HT-29 (cell line): Measurements from ENCODE around the gene NUDT13. TPM values are rescaled to one million over a fixed set of nuclear protein-coding genes. Genes with fewer than 3 reads are reported as not detected.
"Not testable (repeated sequence)": the region's sequence is repeated elsewhere in the genome, so short reads cannot be mapped to it uniquely, and the experiment has no call there.

Experiments
- DNase-seq: peaks from one replicate; pipeline ENCODE4 v3.0.0-alpha.2; 2015; ENCODE audit warnings: low spot score
- total RNA-seq: library from RNA; depleted of rRNA; stranded (reverse); fragments of >200 nt; shearing (Covaris generic); gene quantifications from 2 replicates; pipeline ENCODE4 v1.2.3, GENCODE V29; 2014

NUDT13 gene
- total RNA-seq, 1 experiment from 2014 or later, result 2.7 TPM

DNA sequence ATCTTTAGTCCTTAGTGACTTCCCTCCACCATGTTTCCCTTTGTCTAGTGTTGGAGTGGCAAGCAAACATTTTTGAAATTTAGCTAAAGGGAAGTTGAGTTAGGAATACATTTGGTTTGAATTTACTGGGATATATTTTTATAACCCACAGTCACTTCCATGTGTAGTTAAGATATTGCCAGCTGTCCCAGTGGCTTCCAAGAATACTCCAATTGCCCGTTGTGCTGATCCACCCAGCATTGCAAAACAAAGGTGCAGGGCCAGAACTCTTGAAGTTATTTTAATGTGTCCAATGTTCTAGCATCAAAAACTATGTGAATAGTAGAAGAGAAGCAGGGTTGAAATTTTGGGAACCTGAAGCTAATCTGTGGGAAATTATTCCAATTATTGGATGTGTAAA is 11.1 kb upstream of the NUDT13 start:
- DNase-seq, result no peak

- no peak for DNase-seq
Observed at GRCh38 chr10:73106301-73106700, 4.0 kb upstream of the NUDT13 start.

- not testable (repeated sequence) for DNase-seq
Observed at GRCh38 chr10:73109248-73109652, 1.0 kb upstream of the NUDT13 start.

- not testable (repeated sequence) for DNase-seq
Observed at GRCh38 chr10:73112032-73112431, 1.8 kb downstream of the NUDT13 start.

DNA sequence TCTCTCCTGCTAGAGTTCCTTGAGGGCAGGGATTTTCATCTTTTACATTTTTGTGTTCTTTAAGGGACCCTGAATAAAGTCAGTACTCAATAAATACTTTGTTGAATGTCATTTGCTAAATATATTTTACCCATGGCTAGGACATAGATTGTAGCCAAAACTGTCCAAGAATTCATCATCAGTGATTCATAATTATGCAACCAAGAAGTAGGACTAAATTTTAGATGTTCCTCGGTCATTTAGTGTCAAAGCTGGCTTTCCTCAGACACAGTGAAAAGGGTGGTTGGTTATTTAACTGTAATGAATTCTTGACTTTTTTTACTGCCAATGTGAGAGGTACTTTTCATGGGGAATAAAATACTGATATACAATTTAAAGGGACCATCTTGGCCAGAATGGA is 3.3 kb downstream of the NUDT13 start:
- no peak for DNase-seq

DNA sequence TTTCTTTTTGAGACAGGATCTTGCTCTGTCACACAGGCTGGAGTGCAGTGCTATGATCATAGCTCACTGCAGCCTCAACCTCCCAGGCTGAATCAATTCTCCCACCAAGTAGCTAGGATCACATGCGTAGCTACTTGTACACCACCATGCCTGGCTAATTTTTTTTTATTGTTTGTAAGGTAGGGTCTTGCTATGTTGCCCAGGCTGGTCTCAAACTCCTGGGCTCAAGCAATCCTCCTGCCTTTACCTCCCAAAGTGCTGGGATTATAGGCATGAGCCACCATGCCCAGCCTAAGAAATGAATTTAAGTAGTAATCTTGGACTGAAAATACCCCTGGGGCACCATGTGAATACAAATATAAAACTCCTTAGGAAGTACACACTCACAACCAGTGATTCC is 5.8 kb downstream of the NUDT13 start:
- no peak for DNase-seq

DNA sequence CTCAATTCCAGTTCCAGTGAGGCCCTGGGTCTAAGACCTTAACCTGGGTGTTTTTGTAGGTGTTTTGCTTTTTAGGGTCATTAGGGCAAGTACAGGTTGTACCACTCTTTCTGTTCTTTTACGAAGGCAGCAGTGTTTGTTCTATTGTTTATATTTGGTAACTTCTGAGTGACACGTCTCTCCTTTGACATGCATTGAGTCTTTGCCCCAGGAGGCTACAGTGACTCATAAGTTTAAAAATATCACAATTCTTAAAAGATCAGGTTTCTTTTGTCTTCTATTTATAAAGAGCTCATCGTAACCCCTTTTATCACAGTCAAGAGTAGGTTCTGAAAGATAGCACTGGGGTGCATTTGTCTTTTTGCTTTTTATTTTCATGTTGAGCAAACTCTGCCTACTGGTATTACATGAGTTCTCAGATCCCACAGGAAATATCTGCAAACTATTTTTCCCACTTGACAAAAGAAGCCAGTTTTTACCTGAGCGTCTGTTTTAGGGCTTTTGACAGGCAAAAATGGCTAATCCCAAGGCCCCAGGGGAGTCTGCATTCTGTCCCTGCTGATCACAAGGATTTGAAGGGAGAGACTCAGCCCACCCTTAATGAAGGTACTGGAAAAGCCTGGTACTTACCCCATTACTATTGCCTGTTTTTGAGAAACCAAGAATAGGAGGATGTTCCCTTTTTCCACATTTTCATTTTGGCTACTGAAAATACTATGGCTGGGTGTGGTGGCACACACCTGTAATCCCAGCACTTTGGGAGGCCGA is 7.9 kb downstream of the NUDT13 start:
- no peak for DNase-seq

DNA sequence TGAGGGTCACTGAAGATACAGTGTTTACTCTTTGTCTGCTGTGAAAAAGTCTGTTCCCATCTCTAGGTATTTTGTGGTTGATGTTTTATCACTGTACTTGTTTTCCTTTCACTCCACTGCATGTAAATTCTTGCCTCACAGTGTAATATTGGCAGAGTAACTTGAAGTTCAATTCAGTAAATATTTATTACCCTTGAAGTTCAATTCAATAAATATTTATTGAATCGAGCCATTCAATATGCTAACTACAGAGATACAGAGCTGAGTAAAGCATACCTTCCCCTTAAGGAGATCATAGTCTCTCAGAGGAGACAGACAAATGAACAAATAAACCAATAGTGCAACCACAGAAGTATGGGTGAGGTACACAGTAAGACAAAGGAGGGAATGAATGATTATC is 9.2 kb downstream of the NUDT13 start:
- DNase-seq, result no peak

- no peak for DNase-seq
Observed at GRCh38 chr10:73119952-73120351, 9.7 kb downstream of the NUDT13 start.

- DNase-seq, result no peak
Observed at GRCh38 chr10:73126343-73126742, 16.1 kb downstream of the NUDT13 start.

DNA sequence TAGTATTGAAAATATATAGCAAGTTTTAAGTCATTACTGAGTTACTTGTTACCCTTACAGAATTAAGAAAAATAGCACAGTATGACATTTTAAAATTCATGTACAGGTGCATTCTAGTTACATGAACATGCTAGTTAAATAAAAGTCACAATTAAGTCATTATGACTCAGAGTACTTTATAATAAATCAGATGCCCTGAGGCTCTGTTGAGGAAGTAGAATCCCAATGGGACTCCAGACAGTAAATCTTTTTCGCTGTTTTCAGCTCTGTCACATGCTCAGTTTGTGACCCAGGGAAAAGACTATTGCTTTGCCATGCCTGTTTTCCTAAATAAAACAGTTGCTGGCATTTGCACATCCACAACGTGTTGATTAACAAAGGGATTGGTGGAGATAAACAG is 21.0 kb downstream of the NUDT13 start:
- DNase-seq, result no peak

DNA sequence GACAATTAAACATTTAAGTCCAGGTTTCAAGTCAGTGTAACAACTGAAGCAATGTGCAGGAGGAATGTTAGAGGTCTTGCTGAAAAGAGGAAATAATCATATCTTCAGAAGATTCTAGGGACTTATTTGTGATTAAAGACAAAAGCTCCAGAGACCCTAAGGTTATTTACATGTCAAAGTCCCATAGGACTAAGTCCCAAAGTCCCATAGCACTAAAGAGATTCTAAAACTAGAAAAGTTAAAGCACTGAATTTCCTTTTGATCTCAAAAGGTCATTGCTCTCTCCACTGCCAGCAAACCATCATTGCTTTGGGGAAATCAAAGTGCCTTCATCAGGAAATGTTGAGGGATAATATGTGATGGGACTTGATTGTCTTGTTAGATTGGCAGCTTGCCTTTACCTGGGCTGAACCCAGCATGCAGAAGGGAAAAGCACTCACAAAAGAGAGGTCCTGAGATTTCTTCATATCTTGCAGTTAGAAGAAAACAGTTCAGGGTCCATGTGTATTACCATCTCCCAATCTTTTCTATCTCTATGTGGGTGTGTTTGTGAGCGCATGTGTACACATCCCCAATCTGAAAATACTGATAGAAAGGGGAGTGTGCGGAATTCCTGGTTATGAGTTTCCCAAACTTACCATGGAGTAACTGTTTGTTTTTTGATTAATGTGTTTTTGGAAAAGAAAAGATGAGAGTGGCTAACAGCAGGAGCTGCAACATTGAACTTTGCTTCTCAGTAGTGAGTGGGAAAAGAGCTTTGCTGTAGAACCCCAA is 21.8 kb downstream of the NUDT13 start:
- no peak for DNase-seq

GRCh38 chr10:73134727-73135126 is 24.5 kb downstream of the NUDT13 start:
- DNase-seq, result no peak

GRCh38 chr10:73136627-73137026 is 26.4 kb downstream of the NUDT13 start:
- no peak for DNase-seq

GRCh38 chr10:73139251-73139650 is 29.0 kb downstream of the NUDT13 start:
- no peak for DNase-seq

DNA sequence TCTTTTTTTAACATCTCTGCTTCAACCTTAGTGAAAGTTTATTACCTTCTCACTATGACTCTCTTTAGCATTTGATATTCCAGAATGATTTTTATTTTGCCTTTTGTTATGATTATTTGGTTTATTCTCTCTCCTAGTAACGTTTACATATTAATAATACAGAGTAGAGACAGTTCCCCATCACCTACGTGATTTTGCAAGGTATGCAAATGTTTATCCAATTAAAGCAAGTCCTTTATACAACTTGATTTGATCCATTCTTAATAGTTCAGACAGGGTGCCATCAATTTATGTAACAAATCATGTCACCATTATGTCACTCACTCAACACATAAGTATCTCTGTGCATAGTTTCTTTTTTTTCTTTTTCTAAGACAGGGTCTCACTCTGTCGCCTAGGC is 31.3 kb downstream of the NUDT13 start:
- no peak for DNase-seq

DNA sequence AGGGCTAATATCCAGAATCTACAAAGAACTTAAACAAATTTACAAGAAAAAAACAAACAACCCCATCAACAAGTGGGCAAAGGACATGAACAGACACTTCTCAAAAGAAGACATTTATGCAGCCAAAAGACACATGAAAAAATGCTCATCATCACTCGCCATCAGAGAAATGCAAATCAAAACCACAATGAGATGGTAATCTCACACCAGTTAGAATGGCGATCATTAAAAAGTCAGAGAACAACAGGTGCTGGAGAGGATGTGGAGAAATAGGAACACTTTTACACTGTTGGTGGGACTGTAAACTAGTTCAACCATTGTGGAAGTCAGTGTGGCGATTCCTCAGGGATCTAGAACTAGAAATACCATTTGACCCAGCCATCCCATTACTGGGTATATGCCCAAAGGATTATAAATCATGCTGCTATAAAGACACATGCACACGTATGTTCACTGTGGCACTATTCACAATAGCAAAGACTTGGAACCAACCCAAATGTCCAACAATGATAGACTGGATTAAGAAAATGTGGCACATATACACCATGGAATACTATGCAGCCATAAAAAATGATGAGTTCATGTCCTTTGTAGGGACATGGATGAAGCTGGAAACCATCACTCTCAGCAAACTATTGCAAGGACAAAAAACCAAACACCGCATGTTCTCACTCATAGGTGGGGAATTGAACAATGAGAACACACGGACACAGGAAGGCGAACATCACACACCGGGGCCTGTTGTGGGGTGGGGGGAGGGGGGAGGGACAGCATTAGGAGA is 40.6 kb downstream of the NUDT13 start:
- DNase-seq, result not testable (repeated sequence)

- DNase-seq, result no peak
Observed at GRCh38 chr10:73152009-73152408, 41.8 kb downstream of the NUDT13 start.

DNA sequence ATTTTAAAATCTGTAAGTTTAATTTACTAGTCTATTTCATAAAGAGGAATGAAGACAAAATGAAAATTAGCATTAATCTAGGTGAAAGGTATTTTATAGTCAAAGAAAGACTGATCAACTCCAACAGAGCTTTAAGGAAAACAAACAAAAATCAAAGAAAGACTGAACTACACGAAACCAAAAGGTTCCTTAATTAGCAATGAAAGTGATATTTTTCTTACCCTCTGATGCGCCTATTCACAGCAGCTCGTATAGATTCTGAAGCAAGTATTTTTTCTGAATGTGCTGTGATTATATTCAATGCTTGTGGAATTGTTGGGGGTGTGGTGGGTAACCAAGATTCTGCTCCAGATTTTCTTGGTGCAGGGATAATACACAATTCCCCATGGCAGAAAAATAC is 45.8 kb downstream of the NUDT13 start:
- no peak for DNase-seq

- peak; percentile 78 for DNase-seq
Observed at GRCh38 chr10:73159038-73159648, 48.9 kb downstream of the NUDT13 start.

GRCh38 chr10:73161079-73161478 is 50.8 kb downstream of the NUDT13 start:
- DNase-seq, result no peak

- no peak for DNase-seq
Observed at GRCh38 chr10:73161662-73162061, 51.4 kb downstream of the NUDT13 start.
